HG03196 (cell line): ENCODE measurements around the gene SCAPER.
"Not testable (repeated sequence)": the region's sequence is repeated elsewhere in the genome, so short reads cannot be mapped to it uniquely, and the experiment has no call there.

Experiments used
- ATAC-seq: cut with Tn5 transposase; IDR thresholded peaks from one replicate; pipeline ENCODE4 v1.9.1; 2021; ENCODE audit not compliant: unreplicated experiment

The SCAPER gene

DNA sequence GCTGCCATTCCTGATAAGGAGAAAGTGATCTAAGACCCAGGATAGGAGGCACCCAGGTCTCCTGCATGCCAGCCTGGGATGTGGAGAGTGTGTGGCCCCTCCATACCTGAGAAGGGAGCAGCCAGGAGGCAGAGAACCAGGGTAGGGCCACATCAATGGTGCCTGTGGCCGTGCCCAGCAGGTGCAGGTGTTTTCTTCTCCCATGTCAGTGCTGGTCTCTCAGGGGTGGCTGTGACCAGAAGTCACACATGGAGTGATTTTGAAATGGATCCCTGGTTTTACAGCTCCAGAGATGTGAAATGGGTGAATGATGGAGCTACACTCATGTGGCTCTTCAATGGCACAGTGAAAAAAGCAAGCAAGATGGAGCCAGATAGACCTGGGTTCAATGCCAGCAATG lies 571.8 kb downstream of the SCAPER start:
- ATAC-seq: no peak

- ATAC-seq: no peak
Measured at GRCh38 chr15:76332796-76333195, 572.3 kb downstream of the SCAPER start.

DNA sequence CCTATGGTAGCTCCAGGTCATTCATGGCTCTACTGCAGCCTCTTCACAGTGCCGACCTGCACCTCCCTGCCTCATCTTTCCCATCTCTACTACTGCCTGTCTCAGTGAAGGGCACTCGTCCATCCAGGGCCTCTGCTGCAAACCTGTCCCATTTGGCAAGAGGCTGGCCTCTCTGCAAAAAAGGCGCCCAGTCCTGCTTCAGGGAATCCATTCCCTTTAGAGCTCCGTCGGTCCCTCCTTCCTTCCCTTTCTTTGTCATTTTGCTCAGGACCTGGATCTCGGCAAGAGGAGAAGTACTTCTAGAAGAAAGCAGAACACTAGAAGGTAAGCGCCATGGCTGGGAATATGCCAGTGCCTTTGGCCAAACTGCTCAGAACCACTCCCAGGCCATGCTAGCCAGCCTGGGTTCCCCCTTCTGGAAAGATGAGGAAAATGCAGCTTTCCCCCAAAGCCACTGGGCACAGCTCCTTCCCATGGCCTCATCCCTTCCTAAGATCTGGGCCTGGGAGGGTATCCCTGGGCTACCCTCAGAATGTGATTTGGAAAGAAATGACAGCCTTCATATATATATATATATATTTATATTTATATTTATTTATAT lies 575.0 kb downstream of the SCAPER start:
- ATAC-seq: no peak

DNA sequence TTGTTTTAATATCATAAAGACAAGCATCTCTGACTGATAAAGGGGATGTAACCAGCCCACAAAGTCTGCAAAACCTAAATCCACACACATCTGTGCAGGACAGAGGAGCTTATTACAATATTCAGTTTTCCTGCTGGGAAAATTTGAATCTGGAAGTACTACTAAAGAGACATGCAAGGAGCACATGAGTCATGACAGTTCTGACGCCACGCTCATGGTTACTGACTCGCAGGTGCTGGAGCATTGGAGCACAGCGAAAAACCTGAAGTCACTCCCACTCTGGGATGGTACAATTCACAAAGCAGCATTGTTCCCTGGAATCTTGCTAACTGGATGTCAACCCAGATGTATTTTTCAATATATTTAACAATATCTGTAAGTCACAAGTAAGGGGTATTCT lies 576.2 kb downstream of the SCAPER start:
- ATAC-seq: no peak

DNA sequence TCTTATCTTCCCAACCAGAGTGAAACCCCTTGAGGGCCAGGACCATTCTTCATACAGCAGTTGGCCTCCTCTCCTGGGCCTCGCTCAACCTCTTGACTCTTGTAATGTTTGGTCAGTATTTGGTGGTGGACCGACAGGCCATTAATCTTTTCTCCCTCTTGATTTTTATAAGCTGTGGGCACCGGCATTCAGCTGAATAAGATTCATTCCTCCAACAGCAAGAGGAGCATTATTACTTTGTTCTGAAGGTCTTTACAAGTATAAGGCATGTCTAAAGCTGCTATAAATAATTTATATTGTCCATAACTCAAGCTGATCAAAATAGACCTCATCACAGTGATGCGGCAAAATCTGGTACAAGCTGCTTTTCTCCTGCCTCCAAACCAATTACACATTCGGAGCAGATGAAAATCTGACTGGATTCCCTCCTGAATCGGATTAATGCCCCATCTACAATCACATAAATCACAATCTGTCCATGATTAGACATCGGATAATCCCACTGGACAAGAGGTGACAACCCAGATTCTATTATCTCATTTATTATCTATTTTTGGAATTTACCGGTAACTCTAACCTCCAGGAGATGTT lies 576.9 kb downstream of the SCAPER start:
- no peak for ATAC-seq

GRCh38 chr15:76327191-76328105 lies 577.7 kb downstream of the SCAPER start:
- no peak for ATAC-seq

GRCh38 chr15:76325704-76326103 lies 579.4 kb downstream of the SCAPER start:
- ATAC-seq: no peak

- no peak for ATAC-seq
Measured at GRCh38 chr15:76324066-76324465, 581.1 kb downstream of the SCAPER start.

DNA sequence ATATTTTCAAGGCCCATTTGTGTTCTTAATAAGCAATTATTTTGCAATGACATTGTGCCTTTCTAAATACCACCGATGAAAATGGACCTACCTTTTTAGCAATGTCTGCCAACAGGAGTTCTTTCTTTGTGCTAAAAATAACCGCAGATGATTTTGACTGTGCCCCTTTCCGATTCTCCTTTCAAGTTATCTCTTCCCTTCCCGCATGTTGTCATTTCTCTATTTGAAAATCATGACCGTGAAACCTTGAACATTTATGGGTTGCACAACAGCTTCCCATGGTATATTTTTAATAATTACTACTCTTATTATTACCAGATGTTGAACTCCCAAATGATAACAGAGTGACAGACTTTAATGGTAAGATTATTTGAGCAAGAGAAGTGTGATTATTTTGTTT lies 583.5 kb downstream of the SCAPER start:
- ATAC-seq: no peak

DNA sequence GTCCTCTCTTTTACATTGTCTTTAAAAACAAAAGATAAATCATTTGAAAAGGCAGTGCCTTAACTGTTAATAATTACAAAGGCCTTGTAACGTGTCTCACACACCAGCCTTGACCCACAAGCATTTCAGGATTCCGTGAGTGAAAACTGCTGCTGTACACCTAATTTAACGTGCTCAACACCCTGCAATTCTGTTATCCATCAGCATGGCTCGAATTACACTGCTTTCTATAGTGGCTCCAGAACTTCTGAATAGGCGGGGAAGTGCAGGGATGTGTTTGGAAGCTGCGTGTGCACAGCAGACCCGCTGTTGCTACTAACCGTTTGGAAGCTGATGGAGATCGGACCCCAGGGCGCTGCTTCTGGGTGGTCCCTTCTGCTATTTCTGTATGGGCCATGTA lies 584.0 kb downstream of the SCAPER start:
- no peak for ATAC-seq

DNA sequence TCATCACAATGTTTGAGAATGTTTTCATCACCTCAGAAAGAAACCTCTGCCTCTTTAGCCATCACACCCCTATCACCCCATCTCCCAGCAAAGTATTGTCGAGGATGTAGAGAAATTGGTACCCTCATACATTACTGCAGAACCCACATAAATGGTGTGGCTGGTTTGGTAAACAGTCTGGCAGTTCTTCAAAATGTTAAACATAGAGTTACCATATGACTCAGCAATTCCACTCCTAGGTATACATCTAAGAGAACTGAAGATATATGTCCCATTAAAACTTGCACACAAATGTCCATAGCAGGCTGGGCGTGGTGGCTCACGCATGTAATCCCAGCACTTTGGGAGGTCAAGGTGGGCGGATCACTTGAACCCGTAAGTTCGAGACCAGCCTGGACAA lies 585.1 kb downstream of the SCAPER start:
- no peak for ATAC-seq

- ATAC-seq: no peak
Measured at GRCh38 chr15:76313731-76314130, 591.4 kb downstream of the SCAPER start.

DNA sequence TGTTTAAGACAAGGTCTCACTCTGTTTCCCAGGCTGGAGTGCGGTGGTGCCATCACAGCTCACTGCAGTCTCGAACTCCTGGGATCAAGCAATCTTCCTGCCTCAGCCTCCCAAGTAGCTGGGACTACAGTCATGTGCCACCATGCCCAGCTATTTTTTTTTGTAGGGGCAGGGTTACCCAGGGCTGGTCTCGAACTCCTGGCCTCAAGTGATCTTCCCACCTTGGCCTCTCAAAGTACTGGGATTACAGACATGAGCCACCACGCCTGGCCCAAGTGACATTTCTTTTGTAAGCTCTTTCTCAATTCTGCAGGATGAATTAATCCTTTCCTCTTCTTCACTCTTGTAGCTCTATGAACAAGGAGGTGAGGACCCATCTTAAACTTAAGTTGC lies 592.0 kb downstream of the SCAPER start:
- ATAC-seq: not testable (repeated sequence)

DNA sequence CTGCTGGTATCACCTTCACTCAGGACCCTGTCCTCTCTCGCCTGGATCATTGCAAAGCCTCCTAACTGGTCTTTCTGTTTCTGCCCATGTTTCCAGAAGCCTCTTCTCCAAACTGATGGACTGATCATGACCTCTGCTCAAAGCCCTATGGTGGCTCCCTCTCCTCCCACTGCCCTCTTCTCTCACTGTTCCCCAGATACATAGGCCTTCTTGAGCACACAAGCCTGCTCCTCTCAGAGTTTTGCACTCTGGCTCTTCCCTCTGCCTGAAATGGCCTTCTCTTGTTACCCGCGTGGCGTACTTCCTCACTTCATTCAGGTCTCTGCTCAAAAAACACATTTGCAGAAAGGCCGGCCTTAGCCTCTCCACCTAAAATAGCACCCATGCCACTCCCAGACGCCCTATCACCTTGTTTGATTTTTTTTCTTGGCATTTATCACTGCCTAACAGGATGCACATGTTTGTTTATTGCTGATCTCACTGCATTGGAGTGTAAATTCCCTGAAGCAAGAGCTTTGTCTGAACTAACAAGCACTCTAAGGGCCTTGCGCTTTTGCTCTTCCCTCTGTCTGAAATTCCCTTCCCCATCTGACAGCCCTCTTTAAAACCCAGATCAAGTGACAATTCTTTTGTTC lies 592.5 kb downstream of the SCAPER start:
- ATAC-seq: no peak

- peak; percentile 94 for ATAC-seq
Measured at GRCh38 chr15:76311100-76311953, 593.8 kb downstream of the SCAPER start, which contains the start of gene ETFA. Gene ETFA, minus strand, starts transcription at chr15:76311469. Its CDS starts 81 bp downstream, at chr15:76311388.

DNA sequence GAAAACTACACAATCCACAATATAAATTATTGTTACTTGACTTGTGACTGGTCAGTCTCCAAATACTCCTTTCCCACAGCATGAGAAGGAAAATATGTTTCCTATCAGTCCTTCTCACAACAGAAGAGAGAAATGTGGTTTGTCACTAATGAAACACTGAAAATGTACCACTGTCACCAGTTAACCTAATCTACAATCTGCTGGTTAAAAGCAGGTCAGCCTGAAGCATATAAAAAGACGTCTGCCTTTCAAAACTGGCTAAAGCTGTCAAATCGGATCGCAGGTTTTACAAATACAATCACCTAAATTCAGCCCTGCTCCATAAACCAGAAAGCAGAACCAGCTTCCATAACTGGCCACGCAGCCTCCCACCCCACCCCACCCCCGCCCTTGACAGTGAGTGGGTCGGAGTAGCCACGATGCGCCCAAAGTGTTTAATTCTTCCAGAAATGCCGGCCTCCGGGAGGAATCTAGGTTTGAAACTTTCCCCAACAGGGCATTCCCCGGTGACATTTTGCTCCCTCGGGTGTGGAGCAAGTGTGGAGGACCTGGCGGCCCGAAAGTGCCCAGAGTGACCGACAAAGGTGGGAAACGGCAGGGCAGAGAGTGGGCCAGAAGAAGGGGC lies 594.6 kb downstream of the SCAPER start:
- ATAC-seq: peak; percentile 6

- no peak for ATAC-seq
Measured at GRCh38 chr15:76309601-76310330, 595.4 kb downstream of the SCAPER start.

GRCh38 chr15:76303909-76304308 lies 601.2 kb downstream of the SCAPER start:
- ATAC-seq: no peak

GRCh38 chr15:76299786-76300185 lies 605.4 kb downstream of the SCAPER start:
- no peak for ATAC-seq
